NCI-H187 (cell line): Measurements from ENCODE around the gene OTOF.

ENCODE experiments used
- DNase-seq, 2 experiments: peaks; one replicate each; lab custom pipeline; 2025; lab: John Stamatoyannopoulos, UW

OTOF gene

GRCh38 chr2:26410764-26411243, 67.1 kb downstream of the OTOF start:
- no peak for DNase-seq

- no peak for DNase-seq
Measured at GRCh38 chr2:26409785-26410184, 68.1 kb downstream of the OTOF start.

- DNase-seq: no peak
Measured at GRCh38 chr2:26407526-26407925, 70.4 kb downstream of the OTOF start.
